ENCODE data around the gene CXCR5. TPM values are rescaled to one million over a fixed set of nuclear protein-coding genes. Genes with fewer than 3 reads are reported as not detected.

CXCR5 gene
- total and polyA plus RNA-seq, 7 donors: under 0.01 to 11.5 (median 0.23) TPM; not detected in 4

DNA sequence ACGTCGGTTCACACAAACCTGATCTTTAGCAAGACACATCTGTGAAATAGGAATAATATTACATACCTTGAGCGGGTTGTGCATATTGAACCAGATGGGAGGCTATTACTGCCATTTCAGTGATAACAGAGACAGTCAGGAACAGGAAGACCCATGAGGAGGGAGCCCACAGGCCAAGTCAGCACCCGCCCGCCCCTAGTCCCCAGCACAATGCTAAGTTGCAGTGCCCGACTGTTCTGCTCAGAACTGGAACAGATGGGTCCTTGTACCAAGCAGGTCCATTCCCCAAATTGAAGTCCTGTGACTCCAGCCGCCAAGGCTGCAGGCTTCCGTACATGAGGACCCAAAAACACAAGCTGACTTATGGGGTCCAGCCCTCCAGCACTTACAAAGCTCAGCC, 9.3 kb downstream of the CXCR5 start:
- H3K4me1 ChIP-seq: peaks cover 0 to 60% (median 42%) of the 10 kb centered on the region in 4 donors

DNA sequence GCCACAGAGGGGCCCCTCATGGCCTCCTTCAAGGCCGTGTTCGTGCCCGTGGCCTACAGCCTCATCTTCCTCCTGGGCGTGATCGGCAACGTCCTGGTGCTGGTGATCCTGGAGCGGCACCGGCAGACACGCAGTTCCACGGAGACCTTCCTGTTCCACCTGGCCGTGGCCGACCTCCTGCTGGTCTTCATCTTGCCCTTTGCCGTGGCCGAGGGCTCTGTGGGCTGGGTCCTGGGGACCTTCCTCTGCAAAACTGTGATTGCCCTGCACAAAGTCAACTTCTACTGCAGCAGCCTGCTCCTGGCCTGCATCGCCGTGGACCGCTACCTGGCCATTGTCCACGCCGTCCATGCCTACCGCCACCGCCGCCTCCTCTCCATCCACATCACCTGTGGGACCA, 10.0 kb downstream of the CXCR5 start:
- DNase-seq: no peak
- intact Hi-C loops (cut with DNase I): loop anchor here (5.0 kb wide), 1 partner anchor 34 kb away; the partner anchor contains the start of gene BCL9L

More for the DNA sequence above, 9.3 kb downstream of the CXCR5 start:
- TF ChIP-seq EP300 (IDR thresholded peaks at IDR 0.05) (no peak), CTCF (IDR thresholded peaks at IDR 0.05) (no peak), POLR2AphosphoS5 (IDR thresholded peaks at IDR 0.05) (no peak), POLR2A (IDR thresholded peaks at IDR 0.05) (no peak)
- no peaks in the 10 kb centered on the region for H3K27me3 ChIP-seq
- intact Hi-C loops (cut with DNase I): loop anchor here (5.0 kb wide), 1 partner anchor 34 kb away; the partner anchor contains the start of gene BCL9L
- no peak for DNase-seq
- no peak overlapping the region for H3K27ac ChIP-seq
- H3K9me3 ChIP-seq: no peaks in the 10 kb centered on the region
- WGBS, 2 donors: 61 to 64% methylated on average over 8 of the region's 8 CpGs
- peaks cover 0 to 14% (median 0%) of the 10 kb centered on the region in 4 donors for H3K36me3 ChIP-seq
- H3K4me3 ChIP-seq: no peak overlapping the region

DNA sequence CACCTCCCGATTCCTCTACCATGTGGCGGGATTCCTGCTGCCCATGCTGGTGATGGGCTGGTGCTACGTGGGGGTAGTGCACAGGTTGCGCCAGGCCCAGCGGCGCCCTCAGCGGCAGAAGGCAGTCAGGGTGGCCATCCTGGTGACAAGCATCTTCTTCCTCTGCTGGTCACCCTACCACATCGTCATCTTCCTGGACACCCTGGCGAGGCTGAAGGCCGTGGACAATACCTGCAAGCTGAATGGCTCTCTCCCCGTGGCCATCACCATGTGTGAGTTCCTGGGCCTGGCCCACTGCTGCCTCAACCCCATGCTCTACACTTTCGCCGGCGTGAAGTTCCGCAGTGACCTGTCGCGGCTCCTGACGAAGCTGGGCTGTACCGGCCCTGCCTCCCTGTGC, 10.5 kb downstream of the CXCR5 start:
- Histone ChIP-seq H3K36me3 (peaks cover 0 to 24% (median 9%) of the 10 kb centered on the region in 4 donors), H3K4me3 (no peak overlapping the region), H3K27ac (peak overlapping the region in 1 of 4 donors; percentile 22), H3K9me3 (no peaks in the 10 kb centered on the region), H3K4me1 (peaks cover 0 to 56% (median 36%) of the 10 kb centered on the region in 4 donors), H3K27me3 (no peaks in the 10 kb centered on the region)
- TF ChIP-seq CTCF (IDR thresholded peaks at IDR 0.05): no peak
- no peak for TF ChIP-seq EP300 (IDR thresholded peaks at IDR 0.05)
- no peak for TF ChIP-seq POLR2A (IDR thresholded peaks at IDR 0.05)
- no peak for TF ChIP-seq POLR2AphosphoS5 (IDR thresholded peaks at IDR 0.05)
- no peak for DNase-seq
- WGBS, 2 donors: 95% methylated on average over 19 of the region's 19 CpGs
- intact Hi-C loops (cut with DNase I): loop anchor here (5.0 kb wide), 1 partner anchor 33 kb away; the partner anchor contains the start of gene BCL9L

More for the DNA sequence above, 10.0 kb downstream of the CXCR5 start:
- peaks cover 0 to 57% (median 40%) of the 10 kb centered on the region in 4 donors for H3K4me1 ChIP-seq
- no peaks in the 10 kb centered on the region for H3K9me3 ChIP-seq
- no peak overlapping the region for H3K27ac ChIP-seq
- no peak overlapping the region for H3K4me3 ChIP-seq
- no peak for TF ChIP-seq CTCF (IDR thresholded peaks at IDR 0.05)
- TF ChIP-seq POLR2A (IDR thresholded peaks at IDR 0.05): no peak
- TF ChIP-seq EP300 (IDR thresholded peaks at IDR 0.05): no peak
- TF ChIP-seq POLR2AphosphoS5 (IDR thresholded peaks at IDR 0.05): no peak
- H3K27me3 ChIP-seq: no peaks in the 10 kb centered on the region
- WGBS, 2 donors: 95 to 96% methylated on average over 22 of the region's 22 CpGs
- H3K36me3 ChIP-seq: peaks cover 0 to 19% (median 5%) of the 10 kb centered on the region in 4 donors

DNA sequence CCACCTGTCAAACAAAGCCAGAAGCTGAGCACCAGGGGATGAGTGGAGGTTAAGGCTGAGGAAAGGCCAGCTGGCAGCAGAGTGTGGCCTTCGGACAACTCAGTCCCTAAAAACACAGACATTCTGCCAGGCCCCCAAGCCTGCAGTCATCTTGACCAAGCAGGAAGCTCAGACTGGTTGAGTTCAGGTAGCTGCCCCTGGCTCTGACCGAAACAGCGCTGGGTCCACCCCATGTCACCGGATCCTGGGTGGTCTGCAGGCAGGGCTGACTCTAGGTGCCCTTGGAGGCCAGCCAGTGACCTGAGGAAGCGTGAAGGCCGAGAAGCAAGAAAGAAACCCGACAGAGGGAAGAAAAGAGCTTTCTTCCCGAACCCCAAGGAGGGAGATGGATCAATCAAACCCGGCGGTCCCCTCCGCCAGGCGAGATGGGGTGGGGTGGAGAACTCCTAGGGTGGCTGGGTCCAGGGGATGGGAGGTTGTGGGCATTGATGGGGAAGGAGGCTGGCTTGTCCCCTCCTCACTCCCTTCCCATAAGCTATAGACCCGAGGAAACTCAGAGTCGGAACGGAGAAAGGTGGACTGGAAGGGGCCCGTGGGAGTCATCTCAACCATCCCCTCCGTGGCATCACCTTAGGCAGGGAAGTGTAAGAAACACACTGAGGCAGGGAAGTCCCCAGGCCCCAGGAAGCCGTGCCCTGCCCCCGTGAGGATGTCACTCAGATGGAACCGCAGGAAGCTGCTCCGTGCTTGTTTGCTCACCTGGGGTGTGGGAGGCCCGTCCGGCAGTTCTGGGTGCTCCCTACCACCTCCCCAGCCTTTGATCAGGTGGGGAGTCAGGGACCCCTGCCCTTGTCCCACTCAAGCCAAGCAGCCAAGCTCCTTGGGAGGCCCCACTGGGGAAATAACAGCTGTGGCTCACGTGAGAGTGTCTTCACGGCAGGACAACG, 11.7 kb downstream of the CXCR5 start:
- intact Hi-C loops (cut with DNase I): no loop called here
- peaks cover 0 to 54% (median 30%) of the 10 kb centered on the region in 4 donors for H3K4me1 ChIP-seq
- no peaks in the 10 kb centered on the region for H3K27me3 ChIP-seq
- 47 to 50% methylated on average over 26 of the region's 26 CpGs for WGBS, 2 donors
- H3K9me3 ChIP-seq: no peaks in the 10 kb centered on the region
- no peak for TF ChIP-seq EP300 (IDR thresholded peaks at IDR 0.05)
- TF ChIP-seq CTCF (IDR thresholded peaks at IDR 0.05): no peak
- no peak for TF ChIP-seq POLR2AphosphoS5 (IDR thresholded peaks at IDR 0.05)
- no peak for TF ChIP-seq POLR2A (IDR thresholded peaks at IDR 0.05)
- H3K27ac ChIP-seq: peak overlapping the region in 2 of 4 donors; percentile 6 to 10
- DNase-seq: no peak
- H3K4me3 ChIP-seq: no peak overlapping the region
- peaks cover 0 to 36% (median 20%) of the 10 kb centered on the region in 4 donors for H3K36me3 ChIP-seq

Data from sigmoid colon (tissue), 7 donors.